Measurements from ENCODE around the gene TBXAS1.

The TBXAS1 gene

GRCh38 chr7:140013676-140014075, 184.6 kb downstream of the TBXAS1 start:
- Histone ChIP-seq H3K79me2 (ENCODE audit: insufficient read depth, low read length) (no peaks in the 10 kb centered on the region), H4K20me1 (ENCODE audit: low read depth, low read length) (no peaks in the 10 kb centered on the region), H2AFZ (ENCODE audit: low read depth, low read length, severe bottlenecking) (no peak overlapping the region), H3K27me3 (ENCODE audit: low read length) (no peaks in the 10 kb centered on the region), H3K9me3 (ENCODE audit: insufficient read depth, low read length) (no peaks in the 10 kb centered on the region), H3K9me2 (replicated peaks; ENCODE audit: insufficient read depth, low read length) (no peaks in the 10 kb centered on the region), H3K27ac (ENCODE audit: low read depth, low read length) (no peak overlapping the region), H3K9ac (ENCODE audit: low read length) (no peak overlapping the region), H3F3A (ENCODE audit: insufficient read depth) (no peaks in the 10 kb centered on the region), H3K36me3 (ENCODE audit: low read length) (no peaks in the 10 kb centered on the region), H3K4me3 (ENCODE audit: insufficient read depth, low read length, poor library complexity, severe bottlenecking) (no peak overlapping the region), H3K4me2 (ENCODE audit: low read depth, low read length, poor library complexity, severe bottlenecking) (no peak overlapping the region)
- no peak for TF ChIP-seq CTCF (IDR thresholded peaks at IDR 0.05; ENCODE audit: insufficient read depth, low read length, poor library complexity, severe bottlenecking)
- TF ChIP-seq EZH2phosphoT487 (conservative IDR thresholded peaks at IDR 0.05; ENCODE audit: low read length): no peak

DNA sequence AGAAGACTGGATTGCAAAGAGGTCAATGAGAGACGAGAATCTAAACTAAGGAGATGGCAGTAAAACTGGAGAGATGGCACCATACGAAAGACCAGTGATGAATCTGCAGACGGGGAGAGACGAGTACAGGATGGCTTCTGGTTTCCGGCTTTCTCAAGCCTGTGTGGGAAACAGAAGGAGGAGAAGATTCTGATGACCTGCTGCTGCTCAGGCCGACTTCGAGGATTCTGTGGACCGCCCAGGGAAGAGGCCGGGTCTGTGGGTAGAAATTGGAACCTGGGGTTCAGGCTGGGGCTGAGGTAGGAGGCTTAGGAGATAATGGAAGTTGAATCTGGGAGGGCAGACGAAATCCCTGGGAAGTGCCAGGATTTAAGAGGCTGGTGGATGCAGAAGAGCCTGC, 185.1 kb downstream of the TBXAS1 start:
- no peaks in the 10 kb centered on the region for H3K27me3 ChIP-seq (ENCODE audit: low read length)

GRCh38 chr7:140015471-140015970, 186.5 kb downstream of the TBXAS1 start:
- no peak overlapping the region for H3K4me3 ChIP-seq (ENCODE audit: insufficient read depth, low read length, poor library complexity, severe bottlenecking)
- H3K79me2 ChIP-seq (ENCODE audit: insufficient read depth, low read length): no peaks in the 10 kb centered on the region
- no peak overlapping the region for H3K4me2 ChIP-seq (ENCODE audit: low read depth, low read length, poor library complexity, severe bottlenecking)
- no peaks in the 10 kb centered on the region for H3K9me3 ChIP-seq (ENCODE audit: insufficient read depth, low read length)
- TF ChIP-seq EZH2phosphoT487 (conservative IDR thresholded peaks at IDR 0.05; ENCODE audit: low read length) (no peak), CTCF (IDR thresholded peaks at IDR 0.05; ENCODE audit: insufficient read depth, low read length, poor library complexity, severe bottlenecking) (no peak)
- H3K9me2 ChIP-seq (replicated peaks; ENCODE audit: insufficient read depth, low read length): no peaks in the 10 kb centered on the region
- no peak overlapping the region for H2AFZ ChIP-seq (ENCODE audit: low read depth, low read length, severe bottlenecking)
- no peaks in the 10 kb centered on the region for H3F3A ChIP-seq (ENCODE audit: insufficient read depth)
- H4K20me1 ChIP-seq (ENCODE audit: low read depth, low read length): no peaks in the 10 kb centered on the region
- H3K27ac ChIP-seq (ENCODE audit: low read depth, low read length): no peak overlapping the region
- no peaks in the 10 kb centered on the region for H3K27me3 ChIP-seq (ENCODE audit: low read length)
- H3K9ac ChIP-seq (ENCODE audit: low read length): no peak overlapping the region
- H3K36me3 ChIP-seq (ENCODE audit: low read length): no peaks in the 10 kb centered on the region

More for the DNA sequence above, 185.1 kb downstream of the TBXAS1 start:
- H4K20me1 ChIP-seq (ENCODE audit: low read depth, low read length): no peaks in the 10 kb centered on the region
- H3K4me2 ChIP-seq (ENCODE audit: low read depth, low read length, poor library complexity, severe bottlenecking): no peak overlapping the region
- H3K79me2 ChIP-seq (ENCODE audit: insufficient read depth, low read length): no peaks in the 10 kb centered on the region
- no peak overlapping the region for H2AFZ ChIP-seq (ENCODE audit: low read depth, low read length, severe bottlenecking)
- H3K36me3 ChIP-seq (ENCODE audit: low read length): no peaks in the 10 kb centered on the region
- no peaks in the 10 kb centered on the region for H3F3A ChIP-seq (ENCODE audit: insufficient read depth)
- no peak overlapping the region for H3K9ac ChIP-seq (ENCODE audit: low read length)
- no peak overlapping the region for H3K4me3 ChIP-seq (ENCODE audit: insufficient read depth, low read length, poor library complexity, severe bottlenecking)
- no peaks in the 10 kb centered on the region for H3K9me3 ChIP-seq (ENCODE audit: insufficient read depth, low read length)
- H3K9me2 ChIP-seq (replicated peaks; ENCODE audit: insufficient read depth, low read length): no peaks in the 10 kb centered on the region
- H3K27ac ChIP-seq (ENCODE audit: low read depth, low read length): no peak overlapping the region
- TF ChIP-seq EZH2phosphoT487 (conservative IDR thresholded peaks at IDR 0.05; ENCODE audit: low read length) (no peak), CTCF (IDR thresholded peaks at IDR 0.05; ENCODE audit: insufficient read depth, low read length, poor library complexity, severe bottlenecking) (no peak)
